ENCODE data around the gene S100A11.
A peak's percentile ranks its signal among the peaks of the same experiment; 100 is the strongest.

Gene S100A11

DNA sequence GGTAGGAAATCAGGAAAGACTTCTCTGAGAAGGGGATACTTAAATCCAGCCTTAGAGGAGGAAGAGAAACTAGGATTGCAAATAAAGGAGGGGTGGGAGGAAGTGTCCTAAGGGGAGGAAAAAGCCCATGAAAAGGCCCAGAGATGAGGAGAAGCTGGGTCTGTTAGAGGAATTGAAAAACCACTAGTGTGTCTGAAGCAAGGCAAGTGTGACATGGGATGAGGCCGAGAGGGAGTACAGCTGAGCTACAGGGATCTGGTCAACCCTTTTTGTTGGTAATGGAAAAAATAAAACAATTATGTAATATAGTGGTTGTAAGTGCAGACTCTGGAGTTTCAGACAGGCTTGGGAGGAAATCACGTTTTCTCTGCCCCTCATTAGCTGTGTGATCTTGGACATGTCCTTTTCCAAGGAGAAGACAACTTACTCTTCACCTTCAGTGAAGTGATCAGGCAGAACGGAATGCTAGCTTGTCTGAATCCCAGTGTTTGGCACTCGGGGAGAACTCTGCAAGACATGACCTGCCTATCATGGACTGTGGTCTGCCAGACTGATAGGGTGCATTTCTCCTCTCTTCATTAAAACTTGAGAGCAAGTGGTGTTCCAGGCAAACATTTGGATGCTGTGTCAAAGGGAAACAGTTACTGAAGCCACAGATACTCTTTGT is 35.7 kb downstream of the S100A11 start:
- Mint-ChIP-seq H3K4me3 (no peak overlapping the region), H3K9me3 (no peaks in the 10 kb centered on the region), H3K36me3 (no peaks in the 10 kb centered on the region), H3K27ac (no peak overlapping the region), H3K4me1 (peaks cover 15% of the 10 kb centered on the region)
- ATAC-seq (no peak), DNase-seq (ENCODE audit: low spot score in 2 of 2) (no peak)

DNA sequence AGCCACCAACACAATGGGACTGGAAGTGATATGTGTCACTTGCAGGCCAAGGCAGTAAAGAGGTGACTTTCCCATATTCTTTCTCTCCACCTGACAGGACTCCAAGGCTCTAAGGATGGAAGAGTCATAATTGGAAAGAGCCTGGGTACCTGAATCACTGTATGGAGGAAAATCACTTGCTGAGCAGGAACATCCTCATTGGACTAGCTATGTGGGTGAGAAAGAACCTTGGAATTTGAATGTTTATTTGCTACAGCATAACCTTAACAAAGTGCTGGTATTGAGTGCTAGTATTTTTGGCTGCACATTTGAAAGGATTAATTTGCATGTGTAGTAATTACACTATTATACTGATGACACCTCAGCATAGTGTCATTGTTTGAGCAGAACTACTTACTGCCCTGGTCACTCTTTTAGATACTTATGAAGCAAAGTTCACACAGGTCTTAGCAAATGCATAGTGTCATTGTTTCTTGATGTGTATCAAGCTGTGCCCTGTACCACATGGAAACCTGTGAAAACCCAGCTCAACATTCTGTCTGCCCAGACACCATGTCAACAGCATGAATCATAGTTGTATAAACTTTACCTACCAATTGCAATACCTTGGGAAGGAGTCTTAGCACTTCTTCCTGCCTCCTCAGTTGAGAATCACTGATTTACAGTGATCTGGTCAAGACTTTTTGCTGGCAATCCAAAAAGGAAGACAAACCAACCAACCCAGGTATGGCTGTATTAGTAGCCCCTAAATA is 38.0 kb downstream of the S100A11 start:
- H3K36me3 Mint-ChIP-seq, result peaks cover 7% of the 10 kb centered on the region
- ATAC-seq, result no peak
- H3K27ac Mint-ChIP-seq, result no peak overlapping the region
- no peak overlapping the region for H3K4me3 Mint-ChIP-seq
- no peak for DNase-seq (ENCODE audit: low spot score in 2 of 2)
- H3K9me3 Mint-ChIP-seq, result no peaks in the 10 kb centered on the region
- H3K4me1 Mint-ChIP-seq, result peaks cover 16% of the 10 kb centered on the region

DNA sequence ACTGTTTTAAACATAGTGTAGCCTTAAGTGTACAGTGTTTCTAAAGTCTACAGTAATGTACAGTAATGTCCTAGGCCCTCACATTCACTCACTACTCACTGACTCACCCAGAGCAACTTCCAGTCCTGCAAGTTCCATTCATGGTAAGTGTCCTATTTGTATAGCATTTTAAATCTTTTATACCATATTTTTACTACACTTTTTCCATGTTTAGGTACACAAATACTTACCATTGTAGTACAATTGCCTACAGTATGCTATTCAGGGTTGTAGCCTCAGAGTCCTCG is 39.6 kb downstream of the S100A11 start:
- H3K27ac Mint-ChIP-seq, result no peak overlapping the region
- ATAC-seq (no peak), DNase-seq (ENCODE audit: low spot score in 2 of 2) (no peak)
- H3K36me3 Mint-ChIP-seq, result peaks cover 18% of the 10 kb centered on the region
- peaks cover 16% of the 10 kb centered on the region for H3K4me1 Mint-ChIP-seq
- H3K9me3 Mint-ChIP-seq, result no peaks in the 10 kb centered on the region
- no peak overlapping the region for H3K4me3 Mint-ChIP-seq

DNA sequence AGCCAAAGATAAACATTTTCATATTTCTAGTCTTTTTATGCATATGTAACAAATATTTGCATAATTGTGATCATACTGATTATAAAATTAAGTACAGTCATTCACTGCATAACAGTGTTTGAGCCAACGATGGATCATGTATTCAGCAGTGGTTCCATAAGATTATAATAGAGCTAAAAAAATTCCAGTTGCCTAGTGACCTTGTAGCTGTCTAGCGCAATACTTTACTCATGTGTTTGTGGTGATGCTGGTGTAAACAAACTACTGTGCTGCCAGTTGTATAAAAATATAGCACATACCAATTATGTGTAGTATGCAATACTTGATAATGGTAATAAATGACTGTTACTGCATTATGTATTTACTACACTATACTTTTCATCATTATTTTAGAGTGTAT is 41.0 kb downstream of the S100A11 start:
- Mint-ChIP-seq H3K9me3 (no peaks in the 10 kb centered on the region), H3K4me3 (no peak overlapping the region), H3K36me3 (peaks cover 22% of the 10 kb centered on the region), H3K27ac (no peak overlapping the region), H3K4me1 (peaks cover 30% of the 10 kb centered on the region)
- no peak for ATAC-seq
- DNase-seq (ENCODE audit: low spot score in 2 of 2), result no peak

DNA sequence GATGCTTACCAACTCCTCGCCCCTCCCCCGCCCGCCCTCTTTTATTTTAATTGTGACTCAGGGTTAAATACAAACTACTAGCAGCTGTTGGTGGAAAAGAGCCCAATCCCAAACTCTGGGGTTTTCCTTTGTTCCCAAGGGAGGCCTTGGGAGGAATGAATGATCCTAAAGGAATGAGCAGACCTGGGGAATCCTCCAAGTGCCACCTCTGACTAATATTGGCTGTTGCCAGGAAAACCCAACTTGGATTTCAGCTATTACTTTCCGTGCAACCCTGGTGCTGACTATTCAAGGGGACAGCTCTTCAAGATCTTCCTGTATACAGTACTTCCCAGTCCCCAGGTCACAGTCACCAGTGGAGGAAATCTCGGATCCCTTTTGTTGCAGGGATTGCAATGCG is 41.8 kb downstream of the S100A11 start:
- H3K27ac Mint-ChIP-seq, result peak overlapping the region; percentile 52
- no peaks in the 10 kb centered on the region for H3K9me3 Mint-ChIP-seq
- H3K4me3 Mint-ChIP-seq, result peak overlapping the region; percentile 50
- ATAC-seq (no peak), DNase-seq (ENCODE audit: low spot score in 2 of 2) (no peak)
- peaks cover 38% of the 10 kb centered on the region for H3K4me1 Mint-ChIP-seq
- H3K36me3 Mint-ChIP-seq, result peaks cover 28% of the 10 kb centered on the region

DNA sequence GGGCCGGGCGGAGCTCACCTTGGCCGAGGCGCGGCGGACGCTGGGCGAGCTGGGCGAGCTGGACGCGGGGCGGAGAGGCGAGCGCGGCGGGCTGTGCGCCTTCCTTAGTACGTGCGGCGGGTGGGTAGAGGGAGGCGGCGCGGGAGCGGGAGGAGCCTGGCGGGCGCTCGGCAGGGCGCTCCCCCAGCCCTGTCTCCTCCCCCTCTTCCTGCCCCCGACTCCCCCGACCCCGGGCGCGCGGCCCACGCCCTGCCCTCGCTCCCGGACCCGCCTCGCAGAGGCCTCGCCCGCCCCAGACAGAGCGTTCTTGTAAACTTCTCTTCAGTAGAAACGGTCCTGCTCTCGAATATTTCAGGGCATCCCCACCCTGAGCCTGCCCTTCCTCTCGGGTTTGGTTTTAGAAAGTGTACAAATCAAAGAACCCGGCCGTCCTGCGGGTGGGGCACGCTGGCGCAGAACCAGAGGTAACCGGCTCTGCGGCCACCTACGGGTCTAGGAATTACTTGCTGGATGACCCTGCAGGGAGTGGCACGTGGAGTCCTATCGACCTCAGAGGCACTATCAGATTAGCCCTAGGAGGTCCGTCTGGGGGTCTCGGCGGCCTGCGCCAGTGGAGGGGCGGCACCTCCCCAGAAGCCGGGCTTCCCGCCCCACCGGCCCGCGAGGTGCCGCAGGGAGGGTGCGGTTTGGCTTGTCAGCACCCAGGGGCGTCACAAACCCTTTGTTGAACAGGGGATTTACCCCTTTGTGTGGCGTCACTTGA is 42.9 kb downstream of the S100A11 start, which contains the start of gene S100A10:
TSS of gene S100A10 (minus strand) at position 126 of the 763 bp plus-strand sequence. CDS start 7,629 bp downstream, outside the sequence.
- ATAC-seq, result peak; percentile 82
- Mint-ChIP-seq H3K9me3 (no peaks in the 10 kb centered on the region), H3K4me1 (peaks cover 49% of the 10 kb centered on the region), H3K36me3 (peaks cover 37% of the 10 kb centered on the region), H3K4me3 (peak within 1 kb of the TSS; percentile 89), H3K27ac (peak within 1 kb of the TSS; percentile 93)
- DNase-seq (ENCODE audit: low spot score in 2 of 2), result peak; percentile 63 to 89

DNA sequence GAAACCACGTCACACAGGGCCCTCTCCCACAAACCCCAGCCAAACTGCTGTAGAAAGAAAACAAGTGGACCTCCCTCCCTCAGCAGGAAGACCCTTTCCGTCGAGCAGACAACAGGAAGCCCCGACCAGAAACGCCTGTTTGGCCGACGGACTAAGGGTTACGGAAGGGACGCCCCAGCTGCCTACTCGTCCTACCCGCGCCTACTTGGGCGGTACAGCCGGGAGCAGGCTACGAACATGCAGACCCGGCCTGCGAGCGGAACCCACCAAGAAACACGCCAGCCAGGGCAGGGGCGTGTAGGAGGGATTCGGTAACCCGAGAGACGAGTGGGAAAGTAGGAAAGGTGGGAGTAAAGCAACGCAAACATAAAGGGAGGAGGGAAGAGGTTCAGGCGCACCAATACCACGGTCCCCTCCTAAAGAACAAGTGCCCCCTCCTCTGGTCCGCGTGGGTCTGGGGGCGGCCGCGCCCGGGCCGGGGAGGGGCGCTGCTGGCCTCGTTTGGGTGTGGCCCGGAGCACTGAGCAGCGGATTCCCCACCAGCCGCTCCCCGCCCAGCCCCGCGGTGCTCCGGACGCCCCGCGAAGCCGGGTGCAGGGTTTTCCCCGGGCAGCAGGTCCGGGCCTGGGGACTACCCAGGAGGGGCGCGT is 43.6 kb downstream of the S100A11 start:
- peaks cover 56% of the 10 kb centered on the region for H3K4me1 Mint-ChIP-seq
- peak in 1 of 2 donors; percentile 78 for DNase-seq (ENCODE audit: low spot score in 2 of 2)

DNA sequence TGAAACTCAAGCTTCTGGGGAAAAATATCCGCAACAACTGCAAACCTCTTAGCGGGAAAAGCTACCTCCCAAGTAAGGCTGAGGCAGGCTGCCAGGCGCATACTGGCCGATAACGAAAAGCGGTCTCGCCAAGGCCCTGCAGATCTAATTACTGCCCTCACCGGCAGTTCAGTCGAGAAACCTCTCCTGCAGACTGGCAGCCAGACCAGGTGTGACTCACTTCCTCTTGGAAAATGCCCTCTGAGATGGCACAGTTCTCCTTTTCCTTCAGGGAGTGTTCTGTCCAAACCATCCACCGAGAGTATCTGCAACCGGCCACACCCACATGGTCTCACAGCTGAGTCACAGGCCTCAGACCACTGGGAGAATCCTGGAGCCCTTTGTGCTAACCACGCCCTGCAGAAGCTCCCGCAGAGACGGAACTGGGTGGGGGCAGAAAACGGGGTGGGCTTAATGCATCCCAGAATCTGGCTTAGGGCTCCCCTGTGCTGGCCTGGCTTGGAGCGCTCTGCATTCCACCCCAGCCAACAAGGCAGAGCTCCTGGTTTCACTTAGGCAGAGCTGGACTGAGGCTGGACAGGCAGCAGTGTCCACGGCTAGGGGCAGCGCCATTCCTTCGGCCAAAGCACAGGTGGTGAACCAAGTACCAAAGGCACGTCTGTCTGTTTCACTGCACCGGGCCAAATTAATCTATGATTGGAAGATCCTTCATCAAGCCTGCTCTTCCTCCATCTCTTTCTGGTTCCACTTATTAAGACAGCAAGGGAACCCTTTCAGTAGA is 44.3 kb downstream of the S100A11 start:
- Mint-ChIP-seq H3K9me3 (no peaks in the 10 kb centered on the region), H3K36me3 (peaks cover 51% of the 10 kb centered on the region), H3K4me3 (peak overlapping the region; percentile 89), H3K4me1 (peaks cover 63% of the 10 kb centered on the region), H3K27ac (peak overlapping the region; percentile 93)
- ATAC-seq (peak; percentile 3), DNase-seq (ENCODE audit: low spot score in 2 of 2) (peak in 1 of 2 donors; percentile 72)

More for the DNA sequence above, 43.6 kb downstream of the S100A11 start:
- no peaks in the 10 kb centered on the region for H3K9me3 Mint-ChIP-seq
- peak overlapping the region; percentile 93 for H3K27ac Mint-ChIP-seq
- H3K36me3 Mint-ChIP-seq, result peaks cover 44% of the 10 kb centered on the region
- peak; percentile 50 for ATAC-seq
- peak overlapping the region; percentile 89 for H3K4me3 Mint-ChIP-seq

DNA sequence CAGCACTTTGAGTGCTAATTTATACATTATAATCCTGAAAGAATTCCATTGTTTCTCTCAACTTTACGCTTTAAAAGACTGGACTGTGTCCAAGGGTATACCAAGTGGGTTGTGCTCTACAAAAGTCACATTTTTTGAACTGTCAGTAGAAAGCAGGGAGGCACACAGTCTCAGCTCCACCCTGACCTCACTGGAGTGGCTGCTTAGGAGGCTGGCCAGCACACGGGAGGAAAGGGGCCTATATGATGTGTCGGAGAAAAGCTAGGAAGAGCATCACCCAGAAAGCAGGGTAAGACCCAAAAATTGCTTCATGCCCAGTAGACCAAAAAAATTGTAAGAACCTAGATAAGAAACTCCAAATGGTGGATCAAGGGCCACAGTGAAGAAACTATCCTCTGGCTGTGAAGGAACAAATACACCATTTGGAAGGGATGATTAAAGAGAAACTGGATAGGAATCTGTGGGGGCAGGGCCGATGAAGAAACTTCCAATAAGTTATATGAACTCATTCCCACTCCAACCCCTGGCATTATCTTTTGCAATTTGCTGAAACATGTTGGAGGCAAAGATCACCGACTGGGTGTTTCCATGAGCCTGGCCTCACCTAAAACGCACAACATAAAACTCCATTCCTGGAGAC is 45.0 kb downstream of the S100A11 start:
- ATAC-seq (no peak), DNase-seq (ENCODE audit: low spot score in 2 of 2) (no peak)
- Mint-ChIP-seq H3K27ac (peak overlapping the region; percentile 93), H3K9me3 (no peaks in the 10 kb centered on the region), H3K4me1 (peaks cover 63% of the 10 kb centered on the region), H3K36me3 (peaks cover 58% of the 10 kb centered on the region), H3K4me3 (peak overlapping the region; percentile 89)

DNA sequence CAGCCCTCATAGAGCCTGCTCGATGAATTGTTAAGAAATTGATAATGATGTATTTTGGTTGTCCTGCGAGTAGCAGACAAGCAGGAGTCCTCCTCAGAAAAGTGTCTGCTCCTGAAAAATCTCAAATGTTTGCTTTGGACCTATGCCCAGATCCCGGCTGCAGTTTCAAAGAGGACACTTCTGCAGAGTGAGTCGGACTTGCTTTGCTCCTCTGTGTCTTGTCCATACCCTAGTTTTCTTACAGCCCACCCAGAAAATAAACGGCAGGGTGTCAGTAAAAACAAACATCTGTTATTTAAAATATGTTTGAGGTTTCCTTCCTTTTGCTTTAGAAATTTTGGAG is 46.0 kb downstream of the S100A11 start:
- ATAC-seq, result no peak
- H3K4me3 Mint-ChIP-seq, result peak overlapping the region; percentile 89
- no peaks in the 10 kb centered on the region for H3K9me3 Mint-ChIP-seq
- no peak for DNase-seq (ENCODE audit: low spot score in 2 of 2)
- peaks cover 67% of the 10 kb centered on the region for H3K36me3 Mint-ChIP-seq
- H3K27ac Mint-ChIP-seq, result no peak overlapping the region
- H3K4me1 Mint-ChIP-seq, result peaks cover 70% of the 10 kb centered on the region

DNA sequence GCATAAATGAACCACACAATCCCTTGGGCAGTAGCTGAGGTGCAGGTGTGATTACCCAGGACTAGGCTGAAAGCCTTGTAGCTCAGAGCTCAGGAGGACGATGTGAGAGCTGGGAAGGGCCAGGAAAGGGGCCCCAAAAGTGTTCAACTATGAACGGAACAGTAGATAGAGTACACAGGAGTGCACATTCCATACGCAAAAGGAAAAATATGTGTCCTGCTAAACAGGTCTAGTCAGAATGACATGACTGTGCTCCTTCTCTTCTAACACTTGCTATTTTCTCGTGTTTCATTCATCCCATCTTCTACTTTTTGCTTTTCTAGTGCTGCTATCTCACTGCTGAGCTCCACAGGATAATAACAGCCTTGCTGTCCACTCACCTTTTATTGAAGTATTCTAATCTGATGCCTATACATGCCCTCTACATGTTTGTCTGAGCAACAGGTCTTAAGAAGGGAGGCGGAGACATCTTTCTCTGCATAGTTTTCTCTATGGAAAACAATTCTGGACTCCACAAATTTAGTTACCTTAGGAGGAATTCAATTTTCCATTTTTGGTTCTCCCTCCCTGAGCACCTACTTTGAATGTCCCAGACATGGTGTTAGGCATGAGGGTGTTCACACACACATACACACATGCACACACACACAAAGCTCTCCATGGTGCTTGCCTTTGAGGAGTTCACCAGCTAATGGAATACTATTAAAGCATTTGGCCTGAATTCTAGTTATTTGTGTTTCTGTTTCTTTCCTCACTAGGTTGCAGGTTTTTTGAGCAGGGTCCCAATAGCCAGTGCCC is 46.5 kb downstream of the S100A11 start:
- peaks cover 73% of the 10 kb centered on the region for H3K36me3 Mint-ChIP-seq
- peak overlapping the region; percentile 52 for H3K27ac Mint-ChIP-seq
- H3K4me1 Mint-ChIP-seq, result peaks cover 74% of the 10 kb centered on the region
- no peaks in the 10 kb centered on the region for H3K9me3 Mint-ChIP-seq
- H3K4me3 Mint-ChIP-seq, result peak overlapping the region; percentile 89
- no peak for DNase-seq (ENCODE audit: low spot score in 2 of 2)
- ATAC-seq, result no peak

DNA sequence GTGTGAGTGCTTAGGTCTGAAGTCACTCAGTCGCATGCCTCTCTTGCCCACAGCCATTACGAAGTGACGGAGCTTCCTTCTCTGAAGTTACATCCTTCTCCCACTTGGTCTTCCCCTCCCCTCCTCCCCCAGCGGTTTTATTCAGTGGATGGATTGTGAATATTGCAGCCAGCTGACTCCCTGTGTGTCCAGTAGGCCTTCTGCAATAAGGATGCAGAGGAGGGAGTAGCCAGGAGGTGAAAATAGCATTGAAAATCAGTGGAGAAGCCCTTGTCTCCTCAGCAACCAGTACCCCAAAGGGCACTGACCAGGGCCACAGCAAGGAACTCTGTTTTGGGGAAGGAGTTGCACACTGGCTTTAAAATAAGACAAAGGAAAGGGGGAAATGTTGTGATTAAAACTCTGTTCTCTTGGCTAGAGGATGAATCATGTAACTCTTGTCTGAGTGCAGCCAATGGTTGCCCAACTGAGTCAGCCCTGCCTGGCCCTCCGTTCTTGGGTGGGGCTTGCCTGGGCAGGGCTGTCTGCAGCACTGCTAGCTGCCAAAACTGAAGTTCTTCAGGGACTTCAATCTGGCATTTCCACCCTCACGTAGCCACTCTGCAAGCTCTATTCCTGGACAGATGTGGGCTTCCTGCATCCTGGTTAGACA is 47.5 kb downstream of the S100A11 start:
- no peaks in the 10 kb centered on the region for H3K9me3 Mint-ChIP-seq
- peaks cover 80% of the 10 kb centered on the region for H3K4me1 Mint-ChIP-seq
- H3K4me3 Mint-ChIP-seq, result peak overlapping the region; percentile 89
- ATAC-seq, result peak; percentile 77
- H3K27ac Mint-ChIP-seq, result peak overlapping the region; percentile 52
- peak; percentile 30 to 77 for DNase-seq (ENCODE audit: low spot score in 2 of 2)
- peaks cover 80% of the 10 kb centered on the region for H3K36me3 Mint-ChIP-seq

DNA sequence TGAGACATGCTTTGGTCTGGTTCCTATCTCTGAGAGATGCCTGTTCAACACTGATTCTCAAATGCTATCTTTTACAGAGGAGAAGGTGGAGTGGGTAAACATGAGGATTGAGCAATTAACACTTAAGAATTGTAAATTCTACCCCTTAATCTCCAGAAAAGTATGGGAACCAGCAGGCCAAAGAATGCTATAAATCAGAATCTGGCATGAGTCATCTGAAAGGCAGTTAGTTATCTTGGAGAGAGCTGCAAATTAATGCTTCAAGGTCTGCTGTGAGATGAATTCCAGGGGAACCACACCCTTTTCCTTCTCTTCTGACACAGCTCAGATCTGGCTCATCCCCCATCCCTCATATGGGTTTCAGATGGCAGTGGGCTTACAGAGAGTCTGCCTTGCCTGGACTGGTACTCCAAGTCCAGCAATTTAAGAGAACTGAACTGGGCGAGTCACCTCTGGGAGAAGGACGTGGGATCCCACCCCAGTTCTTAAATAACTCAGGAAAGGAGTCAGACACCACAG is 48.3 kb downstream of the S100A11 start:
- Mint-ChIP-seq H3K27ac (peak overlapping the region; percentile 52), H3K36me3 (peaks cover 84% of the 10 kb centered on the region), H3K4me3 (peak overlapping the region; percentile 89), H3K9me3 (no peaks in the 10 kb centered on the region), H3K4me1 (peaks cover 88% of the 10 kb centered on the region)
- ATAC-seq (no peak), DNase-seq (ENCODE audit: low spot score in 2 of 2) (no peak)

Measured in stimulated activated effector memory CD8-positive, alpha-beta T cell treated with anti-CD3 and anti-CD28 coated beads, Interleukin-12 subunit alpha, Interleukin-12 subunit beta, amount 100 ng/mL, for 72 hours (primary cell).